ENCODE results near the gene SLC39A1.
"Not testable (repeated sequence)": the region's sequence is repeated elsewhere in the genome, so short reads cannot be mapped to it uniquely, and the experiment has no call there.

Gene SLC39A1

DNA sequence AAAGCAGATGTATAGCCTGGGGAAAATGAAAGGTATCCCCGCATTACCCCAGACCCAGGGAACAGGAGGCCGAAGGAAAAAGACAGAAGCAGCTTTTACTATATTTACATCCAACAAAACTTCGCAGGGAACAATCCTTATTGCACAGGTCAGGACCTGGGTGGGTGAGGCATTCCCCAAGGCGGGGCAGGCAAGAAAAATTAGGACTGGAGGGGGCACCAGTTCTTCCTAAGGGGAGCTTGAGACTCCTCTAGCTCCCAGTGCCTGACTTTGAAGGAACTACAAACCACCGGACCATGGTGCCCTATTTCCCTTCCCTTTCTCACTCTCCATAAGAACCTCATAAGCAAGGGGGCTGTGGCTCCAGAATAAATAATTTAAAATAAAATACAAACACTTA, 33.9 kb downstream of the SLC39A1 start:
- DNase-seq (ENCODE audit: low read depth): no peak

DNA sequence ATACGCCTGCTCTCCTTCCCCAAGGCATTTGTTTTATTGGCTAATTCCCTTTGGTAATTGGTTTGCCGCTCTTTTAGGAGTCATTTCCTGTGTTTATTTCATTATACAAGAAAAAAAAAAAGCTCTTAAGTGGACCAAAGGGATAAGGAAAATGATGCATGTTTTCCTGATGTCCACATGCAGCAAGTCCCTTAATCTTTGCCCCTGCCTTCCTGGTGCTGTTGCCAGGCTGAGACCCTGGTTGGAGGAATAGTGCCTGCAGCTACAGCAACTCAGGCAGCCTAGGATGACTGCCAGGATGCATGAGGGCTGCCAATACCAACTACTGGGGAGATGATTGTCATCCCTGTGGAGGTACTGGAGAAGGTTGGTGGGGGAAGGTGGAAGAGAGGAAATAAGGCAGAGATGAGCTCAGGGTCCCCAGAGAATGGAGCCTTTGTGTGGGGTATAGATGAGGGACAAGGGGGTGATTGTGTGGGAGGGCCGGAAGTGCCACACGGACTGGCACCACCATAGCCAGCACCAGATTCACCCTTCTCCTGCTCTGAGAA, 34.5 kb downstream of the SLC39A1 start:
- no peak for DNase-seq (ENCODE audit: low read depth)

- no peak for DNase-seq (ENCODE audit: low read depth)
These were observed 35.1 kb downstream of the SLC39A1 start for GRCh38 chr1:153928245-153928644.

GRCh38 chr1:153926405-153926804, 36.9 kb downstream of the SLC39A1 start:
- DNase-seq (ENCODE audit: low read depth): no peak

- DNase-seq (ENCODE audit: low read depth): peak; percentile 99
These were observed 40.1 kb downstream of the SLC39A1 start, which contains the start of gene GATAD2B for GRCh38 chr1:153922972-153923925. Gene GATAD2B (minus strand): TSS chr1:153922972. CDS start chr1:153828347, 94,625 bp downstream.

DNA sequence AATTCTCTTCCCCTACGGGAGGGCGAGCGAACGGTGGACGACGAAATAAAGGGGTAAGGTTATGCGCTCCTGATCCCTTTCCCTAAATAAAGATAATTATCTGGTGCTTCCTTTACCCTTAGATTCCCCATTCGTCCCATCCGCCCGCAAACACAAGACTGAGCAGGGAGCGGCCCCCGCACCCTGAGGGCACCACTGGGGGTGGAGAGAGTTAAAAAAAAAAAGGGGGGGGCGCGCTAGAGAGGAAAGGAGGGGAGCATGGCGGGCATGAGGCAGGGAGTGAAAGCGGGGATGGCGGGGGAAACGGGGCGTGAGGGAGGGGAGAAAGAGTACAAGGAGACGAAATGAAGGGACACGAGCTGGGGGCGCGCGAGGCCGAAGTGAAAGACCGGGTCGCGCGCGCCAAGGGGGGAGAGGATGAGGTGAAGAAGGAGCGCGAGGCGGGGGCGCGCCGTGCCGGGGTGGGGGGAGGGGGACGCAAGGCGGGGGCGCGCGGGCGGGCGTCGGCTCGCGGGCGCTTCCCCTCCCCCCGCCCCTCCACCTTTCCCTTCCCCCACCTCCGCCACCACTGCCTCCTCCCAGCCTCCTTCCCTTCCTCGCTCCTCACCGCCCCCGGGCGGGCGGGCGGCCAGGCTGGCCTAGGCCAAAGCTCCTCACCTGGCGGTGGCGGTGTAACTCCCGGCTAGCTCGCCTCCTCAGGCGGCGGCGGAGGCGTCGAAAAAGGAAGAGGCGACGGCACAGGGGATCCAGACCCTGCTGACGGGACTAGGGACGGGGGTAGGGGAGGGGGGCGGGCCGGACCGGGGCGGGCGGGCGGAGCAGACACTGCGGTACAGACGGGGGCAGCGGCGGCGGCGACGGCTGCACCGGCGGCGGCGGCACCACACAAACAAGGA, 41.0 kb downstream of the SLC39A1 start:
- no peak for DNase-seq (ENCODE audit: low read depth)

DNA sequence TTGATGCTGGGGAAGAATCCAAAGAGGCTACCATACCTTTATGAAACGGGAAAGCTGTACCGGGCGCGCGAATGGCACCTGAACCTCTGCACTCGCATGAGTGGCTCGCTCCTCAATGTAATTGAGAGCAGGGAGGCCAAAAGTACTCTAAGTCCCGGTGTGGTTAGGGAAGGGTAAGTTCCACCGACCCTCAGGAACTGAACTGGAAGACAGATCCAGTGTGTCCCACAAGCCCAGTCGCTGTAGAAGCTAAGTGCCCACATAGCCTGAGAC, 41.6 kb downstream of the SLC39A1 start:
- no peak for DNase-seq (ENCODE audit: low read depth)

DNA sequence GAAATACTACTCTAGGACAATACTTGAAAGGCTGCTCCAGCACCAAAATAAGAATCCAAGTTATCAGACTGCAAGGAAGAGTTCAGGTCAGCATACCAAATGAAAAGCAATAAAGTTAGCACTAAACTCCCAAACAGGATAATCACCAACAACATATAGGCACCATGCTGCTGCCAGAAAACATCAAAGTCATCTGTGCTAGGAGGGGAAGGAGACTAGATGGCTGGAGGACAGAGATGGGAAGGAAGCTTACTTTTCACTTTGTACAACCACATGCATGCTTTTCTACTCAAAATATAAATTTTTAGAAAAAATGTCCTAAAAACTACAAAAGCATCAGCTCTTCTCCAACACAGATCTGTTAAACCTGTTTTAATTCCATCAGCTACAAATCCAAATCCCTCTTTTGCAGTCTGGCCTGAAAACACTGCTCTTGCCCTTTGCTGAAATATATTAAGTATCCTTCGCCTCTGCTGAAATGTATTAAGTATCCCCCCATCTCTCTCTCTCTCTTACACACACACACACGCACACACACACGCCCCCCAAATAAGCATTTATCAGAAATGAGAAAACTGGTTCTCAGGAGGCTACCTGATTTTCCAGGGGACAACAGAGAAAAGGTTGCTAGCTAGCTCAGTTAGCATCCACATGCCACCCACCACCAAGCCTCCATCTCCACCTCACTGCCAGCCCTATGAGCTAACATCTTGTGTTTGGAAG, 42.1 kb downstream of the SLC39A1 start:
- no peak for DNase-seq (ENCODE audit: low read depth)

DNA sequence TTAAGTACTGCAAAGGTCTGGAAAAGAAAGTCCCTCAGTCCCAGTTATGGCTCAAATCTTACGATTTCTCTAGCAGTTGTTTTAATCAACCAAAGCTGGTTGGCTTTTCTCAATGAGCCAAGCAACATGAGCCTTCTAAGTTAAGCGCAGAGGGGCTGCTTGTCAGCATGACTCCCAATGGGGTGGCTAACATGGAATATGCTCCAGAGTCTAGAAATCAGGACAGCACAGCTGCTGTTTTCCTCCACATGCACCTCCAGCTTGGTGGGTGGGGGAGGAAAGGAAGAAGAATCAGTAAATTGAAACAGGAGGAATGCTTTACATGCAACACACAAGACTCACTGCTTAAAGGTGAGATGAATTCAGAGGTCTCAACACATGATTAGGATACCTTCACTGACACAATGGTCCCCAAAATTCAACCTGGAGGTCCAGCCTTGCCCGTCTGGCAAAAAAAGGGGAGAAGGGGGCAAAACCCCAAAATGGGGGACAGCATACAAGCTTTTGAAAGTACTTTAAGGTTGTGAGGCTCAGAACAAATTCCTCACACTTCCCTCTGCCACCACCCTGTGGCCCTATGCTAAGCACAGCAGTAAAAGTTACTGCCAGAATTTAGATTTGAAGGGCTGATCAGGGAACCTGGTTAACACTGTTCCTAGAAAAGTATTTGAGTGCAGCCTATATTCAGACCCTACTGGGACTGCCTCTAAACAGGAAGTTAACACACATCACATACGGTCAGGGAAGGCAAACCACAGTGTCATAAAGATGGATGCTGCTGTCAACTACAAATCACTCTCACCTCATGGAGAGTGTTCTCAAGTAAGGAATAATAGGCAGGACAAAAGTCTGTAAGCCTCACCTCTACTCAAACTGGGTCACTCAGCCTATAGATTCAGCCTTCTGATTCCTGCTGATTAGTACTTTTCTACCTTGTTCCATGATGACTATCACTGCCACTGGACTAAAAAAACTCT, 43.2 kb downstream of the SLC39A1 start:
- no peak for DNase-seq (ENCODE audit: low read depth)

- no peak for DNase-seq (ENCODE audit: low read depth)
These were observed 47.0 kb downstream of the SLC39A1 start for GRCh38 chr1:153916297-153916696.

- DNase-seq (ENCODE audit: low read depth): no peak
These were observed 51.0 kb downstream of the SLC39A1 start for GRCh38 chr1:153912349-153912748.

DNA sequence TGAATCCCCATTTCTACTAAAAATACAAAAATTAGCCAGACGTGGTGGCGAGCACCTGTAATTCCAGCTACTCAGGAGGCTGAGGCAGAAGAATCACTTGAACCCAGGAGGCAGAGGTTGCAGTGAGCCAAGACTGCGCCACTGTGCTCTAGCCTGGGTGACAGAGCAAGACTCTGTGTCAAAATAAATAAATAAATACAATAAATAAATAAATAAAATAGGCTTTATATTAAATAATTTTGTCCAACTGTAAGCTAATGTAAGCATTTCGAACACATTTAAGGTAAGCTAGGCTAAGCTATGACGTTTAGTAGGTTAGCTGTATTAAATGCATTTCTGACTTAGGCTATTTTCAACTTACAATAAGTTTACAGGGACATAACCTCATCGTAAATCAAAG, 52.8 kb downstream of the SLC39A1 start:
- not testable (repeated sequence) for DNase-seq (ENCODE audit: low read depth)
